ENCODE results near the gene MAN1B1.

GRCh38 chr9:137095664-137096517 lies 9.1 kb downstream of the MAN1B1 start:
- TF ChIP-seq HMGXB4 (CRISPR knock-in tag; IDR thresholded peaks at IDR 0.05; ENCODE audit: borderline replicate concordance) (no peak), RFX5 (IDR thresholded peaks at IDR 0.05) (no peak), CTCF (IDR thresholded peaks at IDR 0.05) (no peak)
